Kidney (tissue), 14 donors: ENCODE results near the gene LDLRAD4. TPM values are rescaled to one million over a fixed set of nuclear protein-coding genes. Genes with fewer than 3 reads are reported as not detected.

ENCODE experiments used
- DNase-seq, 5 donors: peaks; one replicate each; pipeline ENCODE4 v3.0.0-alpha.2; 2013 to 2020
- FAIRE-seq: peaks from 2 replicates; lab custom pipeline; 2012; peaks lifted over from hg19 to GRCh38; lab: Jason Lieb, UNC
- H3K27ac ChIP-seq, 2 donors: one replicate each; pipeline ENCODE4 v1.7.0; 2013; ENCODE audit warnings: low read depth in 2 of 2, low read length in 2 of 2, inconsistent platforms in 1 of 2
- H3K27me3 ChIP-seq: one replicate; pipeline ENCODE4 v1.7.1; 2013; ENCODE audit warnings: low read length, inconsistent platforms; ENCODE audit not compliant: control insufficient read depth, insufficient read depth
- H3K36me3 ChIP-seq, 3 donors: one replicate each; pipeline versions ENCODE4 v1.7.0 to v1.7.1; 2013; ENCODE audit warnings: low read length in 3 of 3, control low read depth in 1 of 3, inconsistent platforms in 1 of 3; ENCODE audit not compliant: insufficient read depth in 3 of 3, control insufficient read depth in 2 of 3
- H3K4me1 ChIP-seq, 3 donors: one replicate each; pipeline versions ENCODE4 v1.7.0 to v1.7.1; 2013; ENCODE audit warnings: low read length in 3 of 3, inconsistent platforms in 1 of 3, low read depth in 1 of 3; ENCODE audit not compliant: control insufficient read depth in 2 of 3, insufficient read depth in 2 of 3
- H3K4me3 ChIP-seq, 3 donors: one replicate each; pipeline versions ENCODE4 v1.7.0 to v1.8.1; 2013; ENCODE audit warnings: low read length in 3 of 3, control low read depth in 1 of 3, inconsistent platforms in 1 of 3
- H3K9ac ChIP-seq, 3 donors: one replicate each; pipeline versions ENCODE4 v1.7.0 to v1.7.1; 2013; ENCODE audit warnings: low read length in 3 of 3, control low read depth in 1 of 3, inconsistent platforms in 1 of 3
- H3K9me3 ChIP-seq, 3 donors: one replicate each; pipeline versions ENCODE4 v1.7.0 to v1.7.1; 2013; ENCODE audit warnings: low read length in 3 of 3, control low read depth in 1 of 3, inconsistent platforms in 1 of 3; ENCODE audit not compliant: control insufficient read depth in 2 of 3, insufficient read depth in 1 of 3
- intact Hi-C: fragments of 100-400 bp; cut with DNase I; formaldehyde crosslinking; loops from one replicate; pipeline ENCODE4 v1.11.1; 2022
- polyA plus RNA-seq: library from polyadenylated mRNA; stranded (reverse); fragments of 350-450 nt; fragmentation: Illumina TruSeq; extraction: RNeasy Lipid Tissue Mini Kit (QIAGEN cat#74804); gene quantifications from one replicate; pipeline ENCODE4 v1.2.3, GENCODE V29; 2014; ENCODE audit warnings: low read depth, low replicate concordance; ENCODE audit not compliant: insufficient read depth
- total RNA-seq: library from RNA; stranded (reverse); fragmentation: NEBNext Ultra II Directional; extraction: Animal tissue kit (Norgen Biotek cat#: 25700); gene quantifications from one replicate; pipeline ENCODE4 v1.2.1, GENCODE V29; 2021
- TF ChIP-seq, protein P1 (sequence below): IDR thresholded peaks from 3 replicates; pipeline ENCODE4 v1.5.1; 2012; ENCODE audit warnings: mild to moderate bottlenecking, moderate library complexity, borderline replicate concordance; ENCODE audit not compliant: insufficient read depth; ENCODE audit errors: extremely low read depth
- donor health status: control.
- donor health status: control.
- donor health status: control.
- donor health status: control.
- donor health status: control.
- donor health status: DM: yes; HTN: yes; CAD: no.
- donor health status: Normal renal cell carcinoma (clear cell type).

LDLRAD4 gene
- total and polyA plus RNA-seq, 2 donors from 2014 or later, result 2.3 to 42.3 TPM

DNA sequence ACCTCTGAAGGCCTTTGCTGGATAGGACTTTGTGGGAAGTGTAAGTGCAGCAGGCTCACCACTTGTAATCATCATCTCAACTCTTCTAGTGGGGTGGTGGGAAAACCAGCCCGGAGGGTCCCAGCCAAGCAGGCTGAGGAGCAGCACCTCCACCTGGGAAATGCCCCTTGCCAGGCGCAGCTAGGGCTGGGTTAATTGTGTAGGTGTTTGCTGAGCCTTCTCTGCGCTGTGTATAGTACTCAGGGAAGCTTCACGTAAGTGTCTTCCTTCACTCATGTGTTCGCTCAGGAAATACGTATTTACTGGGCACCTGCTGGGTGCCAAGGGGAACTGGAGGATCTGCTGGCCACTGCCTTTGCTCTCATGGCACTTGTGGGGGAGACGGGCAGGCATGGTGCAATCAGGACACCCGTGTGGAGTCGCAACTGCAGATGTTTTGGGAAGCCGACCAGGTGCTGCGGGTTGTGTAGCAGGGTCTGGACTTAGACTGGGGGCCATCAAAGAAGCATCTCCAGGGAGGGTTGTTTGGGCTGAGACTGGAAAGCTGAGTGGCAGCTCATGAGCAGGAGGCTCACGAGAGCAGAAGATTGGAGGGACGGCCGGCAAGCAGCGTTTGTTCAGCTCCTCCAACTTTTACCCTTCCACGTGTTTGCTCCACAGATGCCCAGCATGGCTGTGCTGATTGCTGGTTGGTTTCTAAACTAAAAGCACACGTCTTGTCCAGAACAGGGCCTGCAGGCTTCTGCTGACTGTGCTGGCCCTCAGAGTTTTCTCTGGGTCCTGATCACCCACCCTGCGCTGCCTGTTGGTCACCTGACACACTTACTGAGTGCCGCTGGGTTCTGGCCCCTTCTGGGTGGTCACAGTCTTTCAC, 164.6 kb downstream of the LDLRAD4 start:
- TF ChIP-seq, protein P1, sequence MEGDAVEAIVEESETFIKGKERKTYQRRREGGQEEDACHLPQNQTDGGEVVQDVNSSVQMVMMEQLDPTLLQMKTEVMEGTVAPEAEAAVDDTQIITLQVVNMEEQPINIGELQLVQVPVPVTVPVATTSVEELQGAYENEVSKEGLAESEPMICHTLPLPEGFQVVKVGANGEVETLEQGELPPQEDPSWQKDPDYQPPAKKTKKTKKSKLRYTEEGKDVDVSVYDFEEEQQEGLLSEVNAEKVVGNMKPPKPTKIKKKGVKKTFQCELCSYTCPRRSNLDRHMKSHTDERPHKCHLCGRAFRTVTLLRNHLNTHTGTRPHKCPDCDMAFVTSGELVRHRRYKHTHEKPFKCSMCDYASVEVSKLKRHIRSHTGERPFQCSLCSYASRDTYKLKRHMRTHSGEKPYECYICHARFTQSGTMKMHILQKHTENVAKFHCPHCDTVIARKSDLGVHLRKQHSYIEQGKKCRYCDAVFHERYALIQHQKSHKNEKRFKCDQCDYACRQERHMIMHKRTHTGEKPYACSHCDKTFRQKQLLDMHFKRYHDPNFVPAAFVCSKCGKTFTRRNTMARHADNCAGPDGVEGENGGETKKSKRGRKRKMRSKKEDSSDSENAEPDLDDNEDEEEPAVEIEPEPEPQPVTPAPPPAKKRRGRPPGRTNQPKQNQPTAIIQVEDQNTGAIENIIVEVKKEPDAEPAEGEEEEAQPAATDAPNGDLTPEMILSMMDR, result no peak
- peak overlapping the region in 1 of 3 donors; percentile 70 for H3K4me3 ChIP-seq
- FAIRE-seq (no peak), DNase-seq (peak in 2 of 5 donors; percentile 31 to 68)
- peaks cover 0 to 22% (median 17%) of the 10 kb centered on the region in 3 donors for H3K4me1 ChIP-seq
- intact Hi-C loops, result no loop called here
- no peaks in the 10 kb centered on the region for H3K36me3 ChIP-seq
- H3K27ac ChIP-seq, result peak overlapping the region; percentile 93
- H3K9ac ChIP-seq, result peak overlapping the region in 1 of 3 donors; percentile 42
- no peaks in the 10 kb centered on the region for H3K27me3 ChIP-seq
- no peaks in the 10 kb centered on the region for H3K9me3 ChIP-seq

DNA sequence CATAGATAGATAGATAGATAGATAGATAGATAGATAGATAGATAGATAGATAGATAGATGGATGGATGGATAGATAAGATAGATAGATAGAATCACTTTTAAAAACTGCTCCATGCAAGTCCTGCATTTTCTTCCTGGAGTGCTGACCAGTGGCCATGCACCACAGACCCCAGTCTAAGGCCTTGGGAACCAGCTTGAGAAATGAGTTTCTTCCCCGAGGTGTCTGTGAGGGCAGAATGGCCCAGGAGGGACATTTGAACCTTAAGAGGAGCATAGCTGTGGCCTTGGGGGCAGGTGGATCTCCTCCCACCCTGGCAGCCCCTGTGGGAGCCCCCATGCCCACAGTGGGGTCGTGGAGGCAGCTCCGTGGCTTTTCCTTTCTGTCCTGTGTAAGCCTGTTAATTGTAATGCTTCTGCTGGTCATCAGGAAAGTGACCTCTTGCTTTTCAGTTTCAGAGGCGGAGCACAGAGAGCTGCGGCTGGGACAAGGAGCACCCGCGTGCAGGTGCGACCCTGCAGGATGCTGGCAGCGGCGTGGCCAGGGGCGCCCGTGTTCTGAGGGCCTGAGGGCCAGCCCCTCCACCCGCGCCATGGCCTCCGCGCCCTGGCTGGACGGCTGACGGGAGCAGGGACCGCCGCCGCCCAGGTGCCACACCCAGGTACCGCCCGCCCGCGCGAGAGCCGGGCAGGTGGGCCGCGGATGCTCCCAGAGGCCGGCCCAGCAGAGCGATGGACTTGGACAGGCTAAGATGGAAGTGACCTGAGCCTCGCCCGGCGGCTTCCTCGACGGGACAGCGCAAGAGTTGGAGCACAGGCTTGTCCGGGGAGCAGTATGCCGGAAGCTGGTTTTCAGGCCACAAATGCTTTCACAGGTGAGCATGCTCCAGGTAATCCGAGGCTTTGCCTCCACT, 168.6 kb downstream of the LDLRAD4 start:
- Histone ChIP-seq H3K27me3 (no peaks in the 10 kb centered on the region), H3K27ac (no peak overlapping the region), H3K4me3 (no peak overlapping the region), H3K9ac (no peak overlapping the region), H3K4me1 (peaks cover 0 to 18% (median 10%) of the 10 kb centered on the region in 3 donors), H3K36me3 (no peaks in the 10 kb centered on the region), H3K9me3 (no peaks in the 10 kb centered on the region)
- intact Hi-C loops, result no loop called here
- DNase-seq (peak in 2 of 5 donors; percentile 38 to 66), FAIRE-seq (no peak)
- TF ChIP-seq, protein P1, result no peak

DNA sequence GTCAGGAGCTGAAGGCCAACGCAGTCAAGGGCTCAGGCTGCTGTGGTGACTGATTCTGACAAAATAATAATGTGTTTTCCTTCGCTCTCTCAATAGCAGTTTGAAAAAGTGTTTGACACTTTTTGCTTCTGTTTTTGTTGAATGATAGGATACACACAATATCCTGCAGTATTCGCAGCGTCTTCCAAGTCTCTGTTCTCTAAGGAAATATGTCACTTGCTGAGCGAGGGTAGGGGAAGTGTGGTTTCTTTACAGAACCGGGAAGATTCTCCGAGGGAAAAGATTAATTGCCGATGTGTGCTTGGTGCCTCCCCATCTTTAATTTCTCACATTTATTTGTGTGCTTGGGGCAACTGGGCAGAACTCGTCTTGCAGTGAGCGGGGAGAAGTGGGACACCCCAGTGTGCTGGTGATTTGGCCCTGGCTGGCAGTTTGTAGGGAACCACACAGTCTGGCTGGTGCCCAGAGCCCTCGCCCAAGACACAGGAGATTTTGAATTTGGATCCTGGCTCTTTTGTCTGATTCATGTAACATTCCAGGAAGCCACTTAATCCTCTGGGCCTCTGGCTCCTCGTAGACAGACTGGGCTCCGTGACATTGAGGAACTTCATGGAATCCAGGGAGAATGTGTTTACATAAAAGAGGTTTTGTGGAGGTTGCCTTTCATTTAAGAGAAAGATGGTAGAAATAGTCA, 169.4 kb downstream of the LDLRAD4 start:
- no peak overlapping the region for H3K4me3 ChIP-seq
- DNase-seq, result peak in 2 of 5 donors; percentile 20 to 47
- H3K27ac ChIP-seq, result peak overlapping the region in 1 of 2 donors; percentile 57
- intact Hi-C loops, result no loop called here
- FAIRE-seq, result no peak
- no peak overlapping the region for H3K9ac ChIP-seq
- H3K9me3 ChIP-seq, result no peaks in the 10 kb centered on the region
- H3K4me1 ChIP-seq, result peaks cover 0 to 12% (median 2%) of the 10 kb centered on the region in 3 donors
- TF ChIP-seq, protein P1, result no peak
- H3K27me3 ChIP-seq, result no peaks in the 10 kb centered on the region
- no peaks in the 10 kb centered on the region for H3K36me3 ChIP-seq
